Psoas muscle (tissue), 8 donors: ENCODE measurements around the gene LHX5. TPM values are rescaled to one million over a fixed set of nuclear protein-coding genes. Genes with fewer than 3 reads are reported as not detected.

ENCODE experiments used
- ATAC-seq, 4 donors: fragments of 200-7000 bp; cut with Tn5 transposase; one replicate each; pipeline ENCODE4 v1.9.1; 2020; ENCODE audit warnings: moderate library complexity in 3 of 4, mild to moderate bottlenecking in 2 of 4
- DNase-seq, 2 donors: peaks; one replicate each; pipeline ENCODE4 v3.0.0-alpha.2; 2020
- H3K27ac ChIP-seq: fragments of 200-600 bp; one replicate; pipeline ENCODE4 v1.8.0; 2022
- H3K27me3 ChIP-seq, 3 donors: fragments of 200-600 bp in 1 of 3; one replicate each; pipeline versions ENCODE4 v1.6.1 to v1.8.0; 2013 to 2022; ENCODE audit warnings: low read length in 2 of 3, mild to moderate bottlenecking in 2 of 3, moderate library complexity in 1 of 3; ENCODE audit not compliant: insufficient read depth in 3 of 3
- H3K36me3 ChIP-seq, 2 donors: fragments of 200-600 bp in 1 of 2; one replicate each; pipeline versions ENCODE4 v1.6.1 to v1.8.0; 2013 to 2022; ENCODE audit warnings: low read depth in 1 of 2, mild to moderate bottlenecking in 1 of 2, moderate library complexity in 1 of 2; ENCODE audit not compliant: insufficient read depth in 1 of 2
- H3K4me1 ChIP-seq: fragments of 200-600 bp; one replicate; pipeline ENCODE4 v1.8.0; 2022
- H3K4me3 ChIP-seq: fragments of 200-600 bp; one replicate; pipeline ENCODE4 v1.8.0; 2022; ENCODE audit warnings: mild to moderate bottlenecking
- H3K9me3 ChIP-seq: fragments of 200-600 bp; one replicate; pipeline ENCODE4 v1.8.0; 2022
- WGBS, 3 donors: extraction: QIAGEN DNeasy Blood & Tissue Kit; methylation state at CpG; one replicate each; pipeline versions ENCODE4 v1.1.6 to v1.1.7; 2013; 5-methylcytosine and 5-hydroxymethylcytosine counted together
- intact Hi-C, 2 donors: fragments of 100-400 bp; cut with DNase I; formaldehyde crosslinking; loops; one replicate each; pipeline versions ENCODE4 v1.11.0 to v1.14.2; 2022
- polyA plus RNA-seq, 3 donors: library from polyadenylated mRNA; stranded (reverse); fragments of 200-250 nt; gene quantifications; one replicate each; pipeline ENCODE4 v1.2.3, GENCODE V29; 2013
- total RNA-seq, 4 donors: library from RNA; stranded (reverse); fragmentation: NEBNext Ultra II Directional in 2 of 4; extraction: Animal tissue kit (Norgen Biotek cat#: 25700) in 2 of 4; gene quantifications; one replicate each; pipeline versions ENCODE4 v1.2.1 to v1.2.4, GENCODE V29; 2021 to 2023
- TF ChIP-seq, protein P1 (sequence below): fragments of 200-600 bp; IDR thresholded peaks from one replicate; pipeline ENCODE4 v1.8.0; 2022; ENCODE audit warnings: antibody characterized with exemption
- donor health status: healthy with polysubstance abuse.
- donor health status: DM: no; HTN: no; CAD: no; lungs with moderate emphysema.
- donor health status: Bipolar disorder and iron deficiency.
- donor health status: healthy.
- donor health status: DM: yes; HTN: yes; CAD: no.
- donor health status: DM: no; HTN: no; CAD: no.
- donor health status: DM: no; HTN: no; CAD: no.
- donor health status: DM: yes; HTN: yes; CAD: no.

Gene LHX5
- total and polyA plus RNA-seq, 7 donors = not detected

- WGBS, 3 donors = 81 to 86% (median 81%) methylated on average over 6 of the region's 6 CpGs
These were observed 34.5 kb downstream of the LHX5 start for GRCh38 chr12:113436993-113437728.

DNA sequence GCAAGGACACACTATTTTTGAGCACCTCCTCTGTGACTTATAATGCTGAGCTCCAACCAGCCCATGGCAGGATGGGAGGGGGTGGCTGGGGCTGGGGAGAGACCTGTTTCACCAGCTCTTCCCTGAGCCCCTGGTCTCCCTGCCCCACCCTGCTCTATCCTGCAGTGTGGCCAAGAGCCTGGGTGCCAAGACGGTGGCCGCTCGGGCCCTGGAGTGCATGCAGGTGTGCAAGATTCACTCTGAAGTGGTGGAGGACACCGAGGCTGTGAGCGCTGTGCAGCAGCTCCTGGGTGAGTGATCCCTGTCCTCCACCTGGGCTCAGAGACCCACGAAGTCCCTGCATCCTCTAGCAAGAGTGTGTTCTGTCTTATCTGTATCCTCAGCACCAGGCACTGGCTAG, 35.1 kb downstream of the LHX5 start:
- Histone ChIP-seq H3K36me3 (no peaks in the 10 kb centered on the region), H3K27ac (no peak overlapping the region), H3K4me1 (no peaks in the 10 kb centered on the region), H3K27me3 (peaks cover 0 to 19% (median 2%) of the 10 kb centered on the region in 3 donors), H3K4me3 (no peak overlapping the region), H3K9me3 (no peaks in the 10 kb centered on the region)
- no peak for ATAC-seq
- intact Hi-C loops = no loop called here
- TF ChIP-seq, protein P1, sequence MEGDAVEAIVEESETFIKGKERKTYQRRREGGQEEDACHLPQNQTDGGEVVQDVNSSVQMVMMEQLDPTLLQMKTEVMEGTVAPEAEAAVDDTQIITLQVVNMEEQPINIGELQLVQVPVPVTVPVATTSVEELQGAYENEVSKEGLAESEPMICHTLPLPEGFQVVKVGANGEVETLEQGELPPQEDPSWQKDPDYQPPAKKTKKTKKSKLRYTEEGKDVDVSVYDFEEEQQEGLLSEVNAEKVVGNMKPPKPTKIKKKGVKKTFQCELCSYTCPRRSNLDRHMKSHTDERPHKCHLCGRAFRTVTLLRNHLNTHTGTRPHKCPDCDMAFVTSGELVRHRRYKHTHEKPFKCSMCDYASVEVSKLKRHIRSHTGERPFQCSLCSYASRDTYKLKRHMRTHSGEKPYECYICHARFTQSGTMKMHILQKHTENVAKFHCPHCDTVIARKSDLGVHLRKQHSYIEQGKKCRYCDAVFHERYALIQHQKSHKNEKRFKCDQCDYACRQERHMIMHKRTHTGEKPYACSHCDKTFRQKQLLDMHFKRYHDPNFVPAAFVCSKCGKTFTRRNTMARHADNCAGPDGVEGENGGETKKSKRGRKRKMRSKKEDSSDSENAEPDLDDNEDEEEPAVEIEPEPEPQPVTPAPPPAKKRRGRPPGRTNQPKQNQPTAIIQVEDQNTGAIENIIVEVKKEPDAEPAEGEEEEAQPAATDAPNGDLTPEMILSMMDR = no peak
- WGBS, 3 donors = 78 to 79% (median 78%) methylated on average over 6 of the region's 6 CpGs
- no peak for DNase-seq

More at GRCh38 chr12:113436993-113437728, 34.5 kb downstream of the LHX5 start:
- Histone ChIP-seq H3K9me3 (no peaks in the 10 kb centered on the region), H3K4me1 (no peaks in the 10 kb centered on the region), H3K4me3 (no peak overlapping the region), H3K36me3 (no peaks in the 10 kb centered on the region), H3K27ac (no peak overlapping the region), H3K27me3 (peaks cover 0 to 19% (median 2%) of the 10 kb centered on the region in 3 donors)
- DNase-seq = no peak
- intact Hi-C loops = no loop called here
- TF ChIP-seq, protein P1 = no peak
- ATAC-seq = no peak

GRCh38 chr12:113435367-113435766, 36.3 kb downstream of the LHX5 start:
- WGBS, 3 donors = 72 to 84% (median 81%) methylated on average over 5 of the region's 5 CpGs

DNA sequence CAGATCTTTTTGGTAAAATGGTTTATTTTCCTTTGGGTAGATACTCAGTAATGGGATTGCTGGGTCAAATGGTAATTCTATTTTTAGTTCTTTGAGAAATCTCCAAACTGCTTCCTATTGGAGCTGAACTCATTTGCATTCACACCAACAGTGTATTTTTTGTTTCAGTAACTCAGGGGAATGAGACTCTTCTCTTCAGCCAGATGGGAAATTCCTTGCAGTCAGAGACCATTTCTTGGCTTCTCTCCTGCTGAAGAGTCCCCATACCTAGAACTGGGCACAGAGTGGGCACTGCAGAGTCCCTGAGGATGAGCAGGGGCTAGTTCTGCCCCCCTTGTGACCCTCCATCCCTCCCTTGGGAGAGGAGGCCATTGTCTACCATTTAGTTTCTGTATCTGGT, 38.7 kb downstream of the LHX5 start:
- no peaks in the 10 kb centered on the region for H3K4me1 ChIP-seq
- intact Hi-C loops = no loop called here
- TF ChIP-seq, protein P1 = no peak
- H3K27me3 ChIP-seq = peaks cover 0 to 2% (median 0%) of the 10 kb centered on the region in 3 donors
- ATAC-seq (no peak), DNase-seq (no peak)
- H3K27ac ChIP-seq = no peak overlapping the region
- H3K9me3 ChIP-seq = no peaks in the 10 kb centered on the region
- no peak overlapping the region for H3K4me3 ChIP-seq
- H3K36me3 ChIP-seq = no peaks in the 10 kb centered on the region

More at GRCh38 chr12:113435367-113435766, 36.3 kb downstream of the LHX5 start:
- ATAC-seq (no peak), DNase-seq (no peak)
- no peaks in the 10 kb centered on the region for H3K4me1 ChIP-seq
- H3K9me3 ChIP-seq = no peaks in the 10 kb centered on the region
- H3K27ac ChIP-seq = no peak overlapping the region
- TF ChIP-seq, protein P1 = no peak
- intact Hi-C loops = no loop called here
- no peak overlapping the region for H3K4me3 ChIP-seq
- peaks cover 0 to 19% (median 2%) of the 10 kb centered on the region in 3 donors for H3K27me3 ChIP-seq
- H3K36me3 ChIP-seq = no peaks in the 10 kb centered on the region

DNA sequence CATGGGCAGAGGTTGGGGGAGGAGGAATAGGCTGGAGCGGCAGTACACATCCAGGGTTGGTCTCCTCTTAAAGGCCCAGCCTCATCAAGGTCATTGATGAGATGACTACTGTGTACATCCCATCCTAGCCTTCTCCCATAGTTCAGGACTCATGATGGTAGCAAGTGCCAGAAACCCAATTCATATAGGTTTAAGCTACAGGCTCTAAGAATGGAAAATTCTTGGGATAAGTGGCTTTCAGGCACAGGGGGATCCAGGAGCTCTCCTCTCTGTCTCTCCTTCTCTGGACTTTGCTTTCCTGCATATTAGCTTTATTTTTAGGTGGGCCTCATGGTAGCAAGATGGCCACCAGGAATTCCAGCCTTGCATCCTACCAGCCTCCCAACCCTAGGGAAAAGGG, 43.2 kb downstream of the LHX5 start:
- TF ChIP-seq, protein P1 = no peak
- Histone ChIP-seq H3K9me3 (no peaks in the 10 kb centered on the region), H3K27me3 (no peaks in the 10 kb centered on the region), H3K27ac (no peak overlapping the region), H3K36me3 (no peaks in the 10 kb centered on the region), H3K4me3 (no peak overlapping the region), H3K4me1 (no peaks in the 10 kb centered on the region)
- ATAC-seq = no peak
- intact Hi-C loops = loop anchor here (5.0 kb wide), 3 partner anchors 96 to 236 kb away; no protein-coding TSS in a partner anchor
- no peak for DNase-seq
- 81 to 91% (median 89%) methylated on average over 1 of the region's 1 CpG for WGBS, 3 donors
